K562 (cell line): ENCODE measurements around the gene HDAC9. TPM values are rescaled to one million over a fixed set of nuclear protein-coding genes. Genes with fewer than 3 reads are reported as not detected.

Experiments used
- ATAC-seq: fragments of 200-7000 bp; cut with Tn5 transposase; 3 replicates; pipeline ENCODE4 v1.9.1; 2020; ENCODE audit warnings: moderate library complexity
- BruUV-seq: library from RNA; stranded (reverse); fragments of 400-500 nt; replicated peaks from 2 replicates; lab custom pipeline; 2021; lab: Mats Ljungman, UMichigan
- CTCF ChIA-PET: fragments of 300-600 bp; formaldehyde crosslinking; extraction: SDS; loops from one replicate; lab custom pipeline; 2021; ENCODE audit warnings: low intra/inter-chr PET ratio; lab: Yijun Ruan, JAX
- POLR2A ChIA-PET: fragments of 300-600, 350-650 bp; sonication (Branson Sonifier 250); formaldehyde crosslinking; extraction: SDS; loops from one replicate; lab custom pipeline; 2021; ENCODE audit warnings: antibody characterized with exemption, inconsistent platforms; lab: Yijun Ruan, JAX
- DNase-seq, 4 experiments: peaks; one replicate each; pipeline versions ENCODE4 v3.0.0 to v3.0.0-alpha.2; 2011 to 2018; ENCODE audit warnings: low spot score in 3 of 4, mixed read lengths in 3 of 4; ENCODE audit errors: extremely low read depth in 1 of 4
- FAIRE-seq: peaks from 2 replicates; lab custom pipeline; 2011; peaks lifted over from hg19 to GRCh38; lab: Jason Lieb, UNC
- H2AFZ ChIP-seq: 2 replicates; pipeline ENCODE4 v1.6.0; 2011; ENCODE audit warnings: low read depth, low read length, control low read depth, inconsistent platforms
- H3K27ac ChIP-seq: fragments of 200-600 bp; 3 replicates; pipeline ENCODE4 v1.8.0; 2011; ENCODE audit warnings: low read depth, mild to moderate bottlenecking, control low read depth, inconsistent platforms, low read length, moderate library complexity, mixed read lengths; ENCODE audit errors: extremely low read depth
- H3K27me3 ChIP-seq, 2 experiments: fragments of 300-600 bp in 1 of 2; 2 replicates in 1 of 2; 3 replicates in 1 of 2; pipeline versions ENCODE4 v1.6.0 to v1.8.0; 2011; ENCODE audit warnings: inconsistent platforms in 2 of 2, low read length in 2 of 2, mild to moderate bottlenecking in 1 of 2, mixed read lengths in 1 of 2, moderate library complexity in 1 of 2; ENCODE audit not compliant: control insufficient read depth in 2 of 2, insufficient read depth in 2 of 2
- H3K36me3 ChIP-seq: fragments of 300-600 bp; 3 replicates; pipeline ENCODE4 v1.8.0; 2011; ENCODE audit warnings: mild to moderate bottlenecking, low read length, inconsistent platforms; ENCODE audit not compliant: control insufficient read depth, insufficient read depth
- H3K4me1 ChIP-seq, 2 experiments: fragments of 200-600 bp in 1 of 2; replicated peaks in 1 of 2; 2 replicates in 1 of 2; 3 replicates in 1 of 2; pipeline versions ENCODE4 v1.5.1 to v1.8.0; 2011; ENCODE audit warnings: inconsistent platforms in 2 of 2, low read length in 2 of 2, mild to moderate bottlenecking in 1 of 2, mixed read lengths in 1 of 2, moderate library complexity in 1 of 2; ENCODE audit not compliant: control insufficient read depth in 2 of 2, insufficient read depth in 2 of 2
- H3K4me2 ChIP-seq: 2 replicates; pipeline ENCODE4 v1.6.1; 2011; ENCODE audit warnings: low read length, control low read depth, inconsistent platforms, mixed read lengths; ENCODE audit not compliant: insufficient read depth
- H3K4me3 ChIP-seq: fragments of 200-600 bp; sonication (generic), shearing (Covaris generic); 2 replicates; pipeline ENCODE4 v1.5.1; 2016; ENCODE audit warnings: control low read depth, inconsistent platforms
- H3K79me2 ChIP-seq: fragments of 200-600 bp; 3 replicates; pipeline ENCODE4 v1.8.0; 2011; ENCODE audit warnings: low read length, inconsistent platforms; ENCODE audit not compliant: control insufficient read depth, insufficient read depth
- H3K9ac ChIP-seq, 2 experiments: 2 replicates each; pipeline versions ENCODE4 v1.6.0 to v1.6.1; 2011; ENCODE audit warnings: low read depth in 2 of 2, low read length in 2 of 2, control low read depth in 1 of 2, inconsistent platforms in 1 of 2, mild to moderate bottlenecking in 1 of 2, mixed read lengths in 1 of 2; ENCODE audit not compliant: insufficient read depth in 1 of 2
- H3K9me1 ChIP-seq: one replicate; pipeline ENCODE4 v1.6.0; 2011; ENCODE audit warnings: inconsistent platforms, mild to moderate bottlenecking, low read length, moderate library complexity; ENCODE audit not compliant: control insufficient read depth, insufficient read depth
- H3K9me3 ChIP-seq: replicated peaks from 2 replicates; pipeline ENCODE4 v1.5.1; 2011; ENCODE audit warnings: low read depth, low read length, inconsistent platforms; ENCODE audit not compliant: control insufficient read depth, insufficient read depth
- H4K20me1 ChIP-seq: replicated peaks from 2 replicates; pipeline ENCODE4 v1.6.1; 2011; ENCODE audit warnings: low read length, inconsistent platforms, mixed read lengths; ENCODE audit not compliant: control insufficient read depth, insufficient read depth
- ASH1L ChIP-seq: fragments of 450-650 bp; IDR thresholded peaks from 2 replicates; pipeline ENCODE4 v1.6.1; 2018; ENCODE audit warnings: borderline replicate concordance, mild to moderate bottlenecking, low read depth; ENCODE audit not compliant: partially characterized antibody
- HOXB6 ChIP-seq: fragments of 250-450 bp; sonication (Bioruptor Pico); IDR thresholded peaks from 2 replicates; pipeline ENCODE4 v1.5.1; 2022; ENCODE audit warnings: mild to moderate bottlenecking, borderline replicate concordance
- PHF20 ChIP-seq: fragments of 450-650 bp; IDR thresholded peaks from 2 replicates; pipeline ENCODE4 v1.6.1; 2018; ENCODE audit not compliant: partially characterized antibody
- SPI1 ChIP-seq: IDR thresholded peaks from 2 replicates; pipeline ENCODE4 v1.6.1; 2011; ENCODE audit warnings: low read depth, low read length, control low read depth, borderline replicate concordance
- SRSF9 ChIP-seq: fragments of 200-400 bp; formaldehyde crosslinking; IDR thresholded peaks from 2 replicates; pipeline ENCODE4 v1.6.1; 2017; ENCODE audit warnings: low read depth, low read length, borderline replicate concordance
- TFAM ChIP-seq: fragments of 250-450 bp; sonication (Bioruptor Pico); conservative IDR thresholded peaks from 2 replicates; pipeline ENCODE4 v1.5.0; 2021; ENCODE audit warnings: mild to moderate bottlenecking, moderate library complexity
- UBTF ChIP-seq, 2 experiments: IDR thresholded peaks; 2 replicates each; pipeline ENCODE4 v1.6.1; 2012; ENCODE audit warnings: improper control_type of control experiment in 2 of 2, low read depth in 2 of 2, low read length in 2 of 2, borderline replicate concordance in 1 of 2
- ZNF316 ChIP-seq: fragments of 450-650 bp; IDR thresholded peaks from 2 replicates; pipeline ENCODE4 v1.6.1; 2016
- WGBS: fragments of 100-300 bp; shearing (Covaris generic); methylation state at CpG from one replicate; pipeline ENCODE4 v1.1.6; 2016; ENCODE audit warnings: low coverage, mixed read lengths; ENCODE audit not compliant: insufficient coverage; ENCODE audit errors: missing lambda C conversion rate; 5-methylcytosine and 5-hydroxymethylcytosine counted together
- in situ Hi-C: fragments of 300-500 bp; cut with MboI; formaldehyde crosslinking; loops from 4 replicates; pipeline ENCODE4 v1.15.0; 2018; ENCODE audit warnings: inconsistent platforms, mixed read lengths
- intact Hi-C: fragments of 100-400 bp; cut with micrococcal nuclease; formaldehyde crosslinking; loops from 2 replicates; pipeline ENCODE4 v1.14.2; 2022
- polyA plus RNA-seq, 8 experiments: library from polyadenylated mRNA; depleted of rRNA in 4 of 8; stranded (reverse) in 5 of 8; unstranded in 3 of 8; fragments of >200 nt; fragmentation: Nextera tagmentation in 2 of 8; fragmentation: Illumina TruSeq in 1 of 8; extraction: Ambion mirVana in 2 of 8; extraction: Trizol in 1 of 8; gene quantifications; 2 replicates each; pipeline versions ENCODE4 v1.2.1 to v1.2.3, GENCODE V29; 2011 to 2014; ENCODE audit warnings: inconsistent platforms in 1 of 8, missing spikeins in 1 of 8
- total RNA-seq, 7 experiments: library from RNA; depleted of rRNA in 6 of 7; stranded (reverse); fragments of >200 nt in 6 of 7; fragmentation: Illumina TruSeq in 2 of 7; extraction: Trizol in 2 of 7; gene quantifications; 2 replicates each; pipeline versions ENCODE4 v1.2.1 to v1.2.3, GENCODE V29; 2011 to 2021; ENCODE audit warnings: low replicate concordance in 1 of 7
- TF ChIP-seq, protein P1 (sequence below): fragments of 450-650 bp; formaldehyde crosslinking; IDR thresholded peaks from 2 replicates; pipeline ENCODE4 v1.4.0; 2020; ENCODE audit warnings: mild to moderate bottlenecking, moderate library complexity
- TF ChIP-seq, protein P2 (sequence below): fragments of 250-450 bp; sonication (Bioruptor Pico); IDR thresholded peaks from 2 replicates; pipeline ENCODE4 v1.4.0; 2020; ENCODE audit warnings: mild to moderate bottlenecking, moderate library complexity

HDAC9 gene
- total and polyA plus RNA-seq, 9 of the 15 experiments (the other 6 are each of a cell fraction or from before 2014, with no cell fraction given) = 0.08 to 0.91 (median 0.33) TPM

DNA sequence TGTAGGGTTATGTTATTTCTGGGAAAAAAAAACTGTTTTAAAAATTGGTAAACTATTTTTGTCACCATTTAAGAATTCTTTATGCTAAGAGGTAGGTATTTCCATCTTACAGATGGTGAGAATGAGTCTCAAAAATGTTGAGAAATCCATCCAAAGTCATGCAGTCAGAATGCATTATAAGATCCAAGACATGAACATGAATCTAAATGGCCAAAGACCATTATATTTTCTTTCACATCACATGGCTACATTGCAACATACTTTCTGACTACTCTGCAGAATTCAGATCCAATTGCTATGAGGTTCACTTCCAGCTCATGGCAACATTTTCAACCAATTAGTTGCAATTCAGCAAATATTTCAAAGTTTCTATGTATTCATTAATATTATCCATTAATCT lies 440.7 kb downstream of the HDAC9 start:
- H3K79me2 ChIP-seq = no peaks in the 10 kb centered on the region
- H3K27me3 ChIP-seq = no peaks in the 10 kb centered on the region
- no peaks in the 10 kb centered on the region for H3K4me1 ChIP-seq
- ChIA-PET POLR2A (no interaction called here), CTCF (no interaction called here)
- no peaks in the 10 kb centered on the region for H3K36me3 ChIP-seq
- H4K20me1 ChIP-seq = no peaks in the 10 kb centered on the region
- in situ Hi-C loops = no loop called here
- H3K9me3 ChIP-seq = no peaks in the 10 kb centered on the region
- intact Hi-C loops = no loop called here
- no peak for FAIRE-seq
- no peak for ATAC-seq
- no peak overlapping the region for H3K4me3 ChIP-seq
- TF ChIP-seq ZNF316 (peak; percentile 18; the same call in 1 of the 2 replicates), HOXB6 (CRISPR knock-in tag) (no peak)
- no peak overlapping the region for H2AFZ ChIP-seq
- BruUV-seq = no TSS peak
- no peak overlapping the region for H3K27ac ChIP-seq
- no peak overlapping the region for H3K4me2 ChIP-seq
- H3K9me1 ChIP-seq = no peaks in the 10 kb centered on the region
- DNase-seq = no peak
- no peak overlapping the region for H3K9ac ChIP-seq

GRCh38 chr7:18939771-18940592 lies 444.4 kb downstream of the HDAC9 start:
- no peaks in the 10 kb centered on the region for H3K9me3 ChIP-seq
- POLR2A ChIA-PET = no interaction called here
- no peaks in the 10 kb centered on the region for H4K20me1 ChIP-seq
- H3K4me3 ChIP-seq = no peak overlapping the region
- FAIRE-seq (no peak), ATAC-seq (no peak), DNase-seq (no peak)
- in situ Hi-C loops = no loop called here
- H3K79me2 ChIP-seq = no peaks in the 10 kb centered on the region
- WGBS = 0% methylated on average over 2 of the region's 2 CpGs
- no TSS peak for BruUV-seq
- H3K27ac ChIP-seq = no peak overlapping the region
- H3K4me2 ChIP-seq = no peak overlapping the region
- no peaks in the 10 kb centered on the region for H3K4me1 ChIP-seq
- intact Hi-C loops = no loop called here
- H3K9me1 ChIP-seq = no peaks in the 10 kb centered on the region
- CTCF ChIA-PET = no interaction called here
- no peak overlapping the region for H3K9ac ChIP-seq
- H3K36me3 ChIP-seq = no peaks in the 10 kb centered on the region
- H3K27me3 ChIP-seq = no peaks in the 10 kb centered on the region
- no peak overlapping the region for H2AFZ ChIP-seq
- TF ChIP-seq SPI1 (no peak), UBTF (IDR thresholded peaks at IDR 0.05; ENCODE audit: borderline replicate concordance in 1 of 2, low read depth in 2 of 2, low read length in 2 of 2) (no peak), PHF20 (no peak), ASH1L (no peak), SRSF9 (no peak), TFAM (CRISPR knock-in tag) (no peak)
- TF ChIP-seq, protein P1, sequence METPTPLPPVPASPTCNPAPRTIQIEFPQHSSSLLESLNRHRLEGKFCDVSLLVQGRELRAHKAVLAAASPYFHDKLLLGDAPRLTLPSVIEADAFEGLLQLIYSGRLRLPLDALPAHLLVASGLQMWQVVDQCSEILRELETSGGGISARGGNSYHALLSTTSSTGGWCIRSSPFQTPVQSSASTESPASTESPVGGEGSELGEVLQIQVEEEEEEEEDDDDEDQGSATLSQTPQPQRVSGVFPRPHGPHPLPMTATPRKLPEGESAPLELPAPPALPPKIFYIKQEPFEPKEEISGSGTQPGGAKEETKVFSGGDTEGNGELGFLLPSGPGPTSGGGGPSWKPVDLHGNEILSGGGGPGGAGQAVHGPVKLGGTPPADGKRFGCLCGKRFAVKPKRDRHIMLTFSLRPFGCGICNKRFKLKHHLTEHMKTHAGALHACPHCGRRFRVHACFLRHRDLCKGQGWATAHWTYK (CRISPR knock-in tag) = no peak
- TF ChIP-seq, protein P2, sequence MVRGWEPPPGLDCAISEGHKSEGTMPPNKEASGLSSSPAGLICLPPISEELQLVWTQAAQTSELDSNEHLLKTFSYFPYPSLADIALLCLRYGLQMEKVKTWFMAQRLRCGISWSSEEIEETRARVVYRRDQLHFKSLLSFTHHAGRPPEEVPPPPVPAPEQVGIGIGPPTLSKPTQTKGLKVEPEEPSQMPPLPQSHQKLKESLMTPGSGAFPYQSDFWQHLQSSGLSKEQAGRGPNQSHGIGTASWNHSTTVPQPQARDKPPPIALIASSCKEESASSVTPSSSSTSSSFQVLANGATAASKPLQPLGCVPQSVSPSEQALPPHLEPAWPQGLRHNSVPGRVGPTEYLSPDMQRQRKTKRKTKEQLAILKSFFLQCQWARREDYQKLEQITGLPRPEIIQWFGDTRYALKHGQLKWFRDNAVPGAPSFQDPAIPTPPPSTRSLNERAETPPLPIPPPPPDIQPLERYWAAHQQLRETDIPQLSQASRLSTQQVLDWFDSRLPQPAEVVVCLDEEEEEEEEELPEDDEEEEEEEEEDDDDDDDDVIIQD (CRISPR knock-in tag) = no peak
